ENCODE measurements around the gene MRPS2.

DNA sequence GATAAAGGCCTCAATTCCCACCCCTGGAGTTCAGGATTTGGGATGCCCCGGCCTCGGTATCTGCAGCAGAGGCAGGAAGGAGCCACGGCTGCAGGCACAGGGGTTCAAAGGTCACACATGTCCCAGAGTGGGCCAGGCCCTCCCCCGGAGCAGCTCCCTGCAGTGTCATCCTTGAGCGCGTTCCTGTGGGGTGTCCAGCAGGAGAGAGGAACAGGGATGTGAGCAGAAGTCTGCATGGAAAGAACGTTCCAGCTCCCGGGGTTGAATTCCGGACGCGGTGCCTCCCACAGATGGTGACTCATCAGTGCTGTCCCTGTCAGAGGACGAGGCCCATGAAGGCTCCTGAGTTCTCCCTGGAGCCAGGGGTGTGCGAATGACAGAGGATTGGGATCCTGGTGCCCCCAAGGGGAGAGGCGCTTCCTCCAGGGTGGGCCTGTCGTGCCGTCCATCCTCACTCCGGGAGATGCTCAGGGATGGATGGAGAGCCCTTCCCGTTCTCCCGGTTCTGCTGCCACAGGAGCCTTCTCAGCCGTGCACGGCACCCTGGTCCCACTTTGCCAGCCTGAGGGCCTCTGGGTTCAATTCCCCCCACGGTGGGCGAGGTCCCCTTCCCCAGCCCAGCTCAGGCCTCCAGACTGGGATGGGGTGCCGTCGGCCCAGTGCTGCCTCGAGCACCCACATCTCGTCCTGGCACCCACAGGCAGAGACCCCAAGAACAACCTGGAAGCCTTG lies 23.8 kb downstream of the MRPS2 start:
- TF ChIP-seq, protein P1, sequence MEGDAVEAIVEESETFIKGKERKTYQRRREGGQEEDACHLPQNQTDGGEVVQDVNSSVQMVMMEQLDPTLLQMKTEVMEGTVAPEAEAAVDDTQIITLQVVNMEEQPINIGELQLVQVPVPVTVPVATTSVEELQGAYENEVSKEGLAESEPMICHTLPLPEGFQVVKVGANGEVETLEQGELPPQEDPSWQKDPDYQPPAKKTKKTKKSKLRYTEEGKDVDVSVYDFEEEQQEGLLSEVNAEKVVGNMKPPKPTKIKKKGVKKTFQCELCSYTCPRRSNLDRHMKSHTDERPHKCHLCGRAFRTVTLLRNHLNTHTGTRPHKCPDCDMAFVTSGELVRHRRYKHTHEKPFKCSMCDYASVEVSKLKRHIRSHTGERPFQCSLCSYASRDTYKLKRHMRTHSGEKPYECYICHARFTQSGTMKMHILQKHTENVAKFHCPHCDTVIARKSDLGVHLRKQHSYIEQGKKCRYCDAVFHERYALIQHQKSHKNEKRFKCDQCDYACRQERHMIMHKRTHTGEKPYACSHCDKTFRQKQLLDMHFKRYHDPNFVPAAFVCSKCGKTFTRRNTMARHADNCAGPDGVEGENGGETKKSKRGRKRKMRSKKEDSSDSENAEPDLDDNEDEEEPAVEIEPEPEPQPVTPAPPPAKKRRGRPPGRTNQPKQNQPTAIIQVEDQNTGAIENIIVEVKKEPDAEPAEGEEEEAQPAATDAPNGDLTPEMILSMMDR (IDR thresholded peaks at IDR 0.05): no peak
- no peak for TF ChIP-seq POLR2A (IDR thresholded peaks at IDR 0.05)

Measured in body of pancreas (tissue), 4 donors.